HEK293 (cell line): Measurements from ENCODE around the gene HHAT.

Source experiments
- CTCF ChIA-PET: fragments of 350-600 bp; formaldehyde crosslinking; extraction: SDS; loops from one replicate; lab custom pipeline; 2021; ENCODE audit warnings: antibody characterized with exemption; lab: Yijun Ruan, JAX
- POLR2A ChIA-PET: fragments of 300-600 bp; formaldehyde crosslinking; extraction: SDS; loops from one replicate; lab custom pipeline; 2020; ENCODE audit warnings: antibody characterized with exemption, inconsistent platforms; lab: Yijun Ruan, JAX
- H3K27ac ChIP-seq: fragments of 200-500 bp; sonication (Bioruptor generic); 2 replicates; pipeline ENCODE4 v1.5.1; 2014; ENCODE audit warnings: low read depth, low read length, control low read depth, inconsistent platforms; ENCODE audit errors: extremely low read depth
- H3K36me3 ChIP-seq, 2 experiments: fragments of 200-500 bp in 1 of 2; sonication (Bioruptor generic) in 1 of 2; 1 replicate in 1 of 2; 2 replicates in 1 of 2; pipeline ENCODE4 v1.5.1; 2014 to 2017; ENCODE audit warnings: inconsistent platforms in 2 of 2, low read length in 2 of 2; ENCODE audit not compliant: control insufficient read depth in 2 of 2, insufficient read depth in 1 of 2
- H3K4me1 ChIP-seq: fragments of 200-500 bp; sonication (Bioruptor generic); 2 replicates; pipeline ENCODE4 v1.5.1; 2014; ENCODE audit warnings: mild to moderate bottlenecking, low read length, inconsistent platforms; ENCODE audit not compliant: control insufficient read depth, insufficient read depth
- H3K4me3 ChIP-seq: 2 replicates; pipeline ENCODE4 v1.5.1; 2011; ENCODE audit warnings: low read depth, mild to moderate bottlenecking, control low read depth, low read length, moderate library complexity
- H3K9me3 ChIP-seq: fragments of 200-500 bp; sonication (Bioruptor generic); 2 replicates; pipeline ENCODE4 v1.5.1; 2014; ENCODE audit warnings: low read depth, low read length, inconsistent platforms; ENCODE audit not compliant: control insufficient read depth, insufficient read depth
- GFI1B ChIP-seq: fragments of 450-650 bp; formaldehyde crosslinking; IDR thresholded peaks from 2 replicates; pipeline ENCODE4 v1.5.1; 2016; ENCODE audit warnings: missing biosample characterization, missing genetic modification characterization
- GLI4 ChIP-seq: fragments of 450-650 bp; formaldehyde crosslinking; IDR thresholded peaks from 2 replicates; pipeline ENCODE4 v1.5.1; 2016; ENCODE audit warnings: missing biosample characterization, missing genetic modification characterization
- KLF9 ChIP-seq: fragments of 450-650 bp; formaldehyde crosslinking; IDR thresholded peaks from 2 replicates; pipeline ENCODE4 v1.5.1; 2016; ENCODE audit warnings: missing biosample characterization, missing genetic modification characterization, low read depth
- SCRT2 ChIP-seq: fragments of 450-650 bp; formaldehyde crosslinking; IDR thresholded peaks from 2 replicates; pipeline ENCODE4 v1.5.1; 2016; ENCODE audit warnings: missing biosample characterization, missing genetic modification characterization
- ZBTB1 ChIP-seq: fragments of 450-650 bp; formaldehyde crosslinking; IDR thresholded peaks from 2 replicates; pipeline ENCODE4 v1.5.1; 2016; ENCODE audit warnings: missing biosample characterization, missing genetic modification characterization
- ZFP41 ChIP-seq: fragments of 450-650 bp; formaldehyde crosslinking; IDR thresholded peaks from 2 replicates; pipeline ENCODE4 v1.5.1; 2016; ENCODE audit warnings: missing biosample characterization, missing genetic modification characterization, borderline replicate concordance
- ZNF10 ChIP-seq: fragments of 450-650 bp; formaldehyde crosslinking; IDR thresholded peaks from 2 replicates; pipeline ENCODE4 v1.5.1; 2017; ENCODE audit warnings: missing biosample characterization, missing genetic modification characterization
- ZNF121 ChIP-seq: fragments of 450-650 bp; formaldehyde crosslinking; IDR thresholded peaks from 2 replicates; pipeline ENCODE4 v1.5.1; 2016; ENCODE audit warnings: missing biosample characterization, missing genetic modification characterization
- ZNF133 ChIP-seq: fragments of 450-650 bp; formaldehyde crosslinking; IDR thresholded peaks from 2 replicates; pipeline ENCODE4 v1.5.1; 2016; ENCODE audit warnings: missing biosample characterization, missing genetic modification characterization
- ZNF2 ChIP-seq: fragments of 450-650 bp; formaldehyde crosslinking; IDR thresholded peaks from 2 replicates; pipeline ENCODE4 v1.5.1; 2016; ENCODE audit warnings: missing biosample characterization, missing genetic modification characterization
- ZNF214 ChIP-seq: fragments of 450-650 bp; formaldehyde crosslinking; IDR thresholded peaks from 2 replicates; pipeline ENCODE4 v1.5.1; 2017; ENCODE audit warnings: missing biosample characterization, mild to moderate bottlenecking, missing genetic modification characterization, borderline replicate concordance
- ZNF433 ChIP-seq: fragments of 450-650 bp; formaldehyde crosslinking; IDR thresholded peaks from 2 replicates; pipeline ENCODE4 v1.5.1; 2016; ENCODE audit warnings: missing biosample characterization, missing genetic modification characterization, low read depth
- ZNF560 ChIP-seq: fragments of 450-650 bp; formaldehyde crosslinking; IDR thresholded peaks from 2 replicates; pipeline ENCODE4 v1.5.1; 2017; ENCODE audit warnings: missing biosample characterization, missing genetic modification characterization, borderline replicate concordance
- ZNF624 ChIP-seq: fragments of 450-650 bp; formaldehyde crosslinking; IDR thresholded peaks from 2 replicates; pipeline ENCODE4 v1.5.1; 2017; ENCODE audit warnings: missing biosample characterization, missing genetic modification characterization
- ZNF639 ChIP-seq: fragments of 450-650 bp; formaldehyde crosslinking; IDR thresholded peaks from 2 replicates; pipeline ENCODE4 v1.5.1; 2016; ENCODE audit warnings: missing biosample characterization, missing genetic modification characterization
- ZNF658 ChIP-seq: fragments of 450-650 bp; formaldehyde crosslinking; IDR thresholded peaks from 2 replicates; pipeline ENCODE4; 2016; ENCODE audit warnings: missing biosample characterization, missing genetic modification characterization
- ZNF677 ChIP-seq: fragments of 450-650 bp; IDR thresholded peaks from 2 replicates; pipeline ENCODE4 v1.5.0; 2018; ENCODE audit warnings: missing biosample characterization, mild to moderate bottlenecking, missing genetic modification characterization, moderate library complexity
- ZNF792 ChIP-seq: fragments of 450-650 bp; formaldehyde crosslinking; IDR thresholded peaks from 2 replicates; pipeline ENCODE4 v1.5.1; 2016; ENCODE audit warnings: missing biosample characterization, missing genetic modification characterization
- ZNF843 ChIP-seq: fragments of 450-650 bp; formaldehyde crosslinking; IDR thresholded peaks from 2 replicates; pipeline ENCODE4 v1.5.1; 2016; ENCODE audit warnings: missing biosample characterization, missing genetic modification characterization
- TF ChIP-seq, protein P1 (sequence below): fragments of 450-650 bp; formaldehyde crosslinking; optimal IDR thresholded peaks from 2 replicates; pipeline ENCODE3; 2016; ENCODE audit warnings: missing biosample characterization, mild to moderate bottlenecking, missing genetic modification characterization

Gene HHAT

GRCh38 chr1:210455840-210456603, 127.3 kb downstream of the HHAT start (continued):
- TF ChIP-seq, protein P1, sequence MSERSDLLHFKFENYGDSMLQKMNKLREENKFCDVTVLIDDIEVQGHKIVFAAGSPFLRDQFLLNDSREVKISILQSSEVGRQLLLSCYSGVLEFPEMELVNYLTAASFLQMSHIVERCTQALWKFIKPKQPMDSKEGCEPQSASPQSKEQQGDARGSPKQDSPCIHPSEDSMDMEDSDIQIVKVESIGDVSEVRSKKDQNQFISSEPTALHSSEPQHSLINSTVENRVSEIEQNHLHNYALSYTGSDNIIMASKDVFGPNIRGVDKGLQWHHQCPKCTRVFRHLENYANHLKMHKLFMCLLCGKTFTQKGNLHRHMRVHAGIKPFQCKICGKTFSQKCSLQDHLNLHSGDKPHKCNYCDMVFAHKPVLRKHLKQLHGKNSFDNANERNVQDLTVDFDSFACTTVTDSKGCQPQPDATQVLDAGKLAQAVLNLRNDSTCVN (tag by site-specific recombination) = no peak
- TF ChIP-seq ZNF2 (no peak), ZNF658 (no peak), ZBTB1 (tag by site-specific recombination) (no peak), ZNF133 (tag by site-specific recombination) (no peak), GLI4 (tag by site-specific recombination) (no peak), ZNF121 (tag by site-specific recombination) (no peak), ZFP41 (tag by site-specific recombination) (no peak), ZNF433 (tag by site-specific recombination) (no peak), ZNF843 (no peak)

GRCh38 chr1:210456731-210457255, 128.1 kb downstream of the HHAT start:
- Histone ChIP-seq H3K4me3 (no peak overlapping the region), H3K36me3 (no peaks in the 10 kb centered on the region), H3K27ac (no peak overlapping the region), H3K9me3 (no peaks in the 10 kb centered on the region), H3K4me1 (no peaks in the 10 kb centered on the region; the same call in 1 of the 2 replicates)
- POLR2A ChIA-PET = no interaction called here
- CTCF ChIA-PET = interaction anchor here (0.6 to 4.5 kb wide), 4 partner anchors 9 to 679 kb away, joined by 3 to 20 read pairs (median 4); partner anchors contain the start of gene KCNH1
- TF ChIP-seq ZNF10 (tag by site-specific recombination) (no peak), GFI1B (tag by site-specific recombination) (no peak), ZNF639 (tag by site-specific recombination) (no peak), ZNF133 (tag by site-specific recombination) (no peak)

DNA sequence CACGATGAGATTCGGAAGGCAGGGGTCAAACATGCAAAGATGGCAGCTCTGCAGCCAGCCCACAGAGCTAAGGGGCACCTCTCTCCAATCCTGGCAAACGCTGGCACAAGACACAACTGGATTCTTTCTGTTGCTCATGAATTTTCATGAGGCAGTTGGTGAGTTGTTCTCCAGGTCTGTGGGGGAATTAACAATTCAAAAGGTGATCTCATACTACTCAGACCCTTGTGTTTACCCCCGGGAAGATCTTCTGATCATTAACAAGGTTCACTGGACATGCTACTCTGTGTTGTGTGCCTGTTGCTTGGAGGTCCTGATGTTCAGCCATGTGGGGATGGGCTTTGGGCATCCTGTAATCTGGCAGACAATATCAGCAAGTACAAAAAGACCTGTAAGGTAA, 128.9 kb downstream of the HHAT start:
- TF ChIP-seq ZNF624 (tag by site-specific recombination) (no peak), KLF9 (no peak), ZNF843 (no peak), SCRT2 (no peak), ZNF677 (no peak), ZNF214 (no peak), ZNF792 (tag by site-specific recombination) (no peak), ZNF560 (tag by site-specific recombination) (no peak)
- CTCF ChIA-PET = interaction anchor here (1.5 to 4.5 kb wide), 2 partner anchors 10 to 677 kb away, joined by 4 to 20 read pairs; partner anchors contain the start of gene KCNH1
- H3K36me3 ChIP-seq = no peaks in the 10 kb centered on the region
- no peak overlapping the region for H3K27ac ChIP-seq
- H3K4me1 ChIP-seq = no peaks in the 10 kb centered on the region; the same call in 1 of the 2 replicates
- H3K9me3 ChIP-seq = no peaks in the 10 kb centered on the region
- POLR2A ChIA-PET = no interaction called here
- H3K4me3 ChIP-seq = no peak overlapping the region
